NT2/D1 (cell line): ENCODE results near the gene PITPNM3.

Experiments
- SUZ12 ChIP-seq: IDR thresholded peaks from 2 replicates; pipeline ENCODE4 v1.6.1; 2011; ENCODE audit not compliant: insufficient read length, insufficient read depth; ENCODE audit errors: extremely low read depth
- ZNF274 ChIP-seq: IDR thresholded peaks from 2 replicates; pipeline ENCODE4 v1.6.1; 2011; ENCODE audit warnings: mild to moderate bottlenecking, low read depth, low read length

GRCh38 chr17:6446516-6447100 lies 109.7 kb downstream of the PITPNM3 start:
- TF ChIP-seq ZNF274: no peak
- no peak for TF ChIP-seq SUZ12
